HG03097 (cell line): ENCODE measurements around the gene NT5DC2.

ENCODE experiments used
- ATAC-seq: cut with Tn5 transposase; IDR thresholded peaks from one replicate; pipeline ENCODE4 v1.9.1; 2021; ENCODE audit not compliant: unreplicated experiment, low FRiP score

NT5DC2 gene

GRCh38 chr3:52525680-52526561 lies 7.7 kb downstream of the NT5DC2 start:
- no peak for ATAC-seq

GRCh38 chr3:52524752-52525679 lies 8.6 kb downstream of the NT5DC2 start:
- ATAC-seq = no peak

GRCh38 chr3:52524258-52524751 lies 9.4 kb downstream of the NT5DC2 start:
- no peak for ATAC-seq

- ATAC-seq = no peak
These were observed 10.0 kb downstream of the NT5DC2 start for GRCh38 chr3:52523386-52524257.

GRCh38 chr3:52522651-52523251 lies 10.9 kb downstream of the NT5DC2 start:
- ATAC-seq = no peak

- ATAC-seq = no peak
These were observed 11.6 kb downstream of the NT5DC2 start for GRCh38 chr3:52521881-52522650.

GRCh38 chr3:52521488-52521824 lies 12.2 kb downstream of the NT5DC2 start:
- ATAC-seq = no peak

GRCh38 chr3:52520716-52521487 lies 12.8 kb downstream of the NT5DC2 start:
- ATAC-seq = no peak

- no peak for ATAC-seq
These were observed 13.5 kb downstream of the NT5DC2 start for GRCh38 chr3:52520141-52520667.

- no peak for ATAC-seq
These were observed 14.1 kb downstream of the NT5DC2 start for GRCh38 chr3:52519445-52520140.

GRCh38 chr3:52518723-52519444 lies 14.8 kb downstream of the NT5DC2 start:
- ATAC-seq = no peak

GRCh38 chr3:52517796-52518722 lies 15.6 kb downstream of the NT5DC2 start:
- no peak for ATAC-seq

- ATAC-seq = no peak
These were observed 17.0 kb downstream of the NT5DC2 start for GRCh38 chr3:52516509-52517195.

- no peak for ATAC-seq
These were observed 18.5 kb downstream of the NT5DC2 start for GRCh38 chr3:52515192-52515591.

GRCh38 chr3:52514576-52514975 lies 19.1 kb downstream of the NT5DC2 start:
- no peak for ATAC-seq
